ENCODE results near the gene ULK4. TPM values are rescaled to one million over a fixed set of nuclear protein-coding genes. Genes with fewer than 3 reads are reported as not detected.

The ULK4 gene
- total RNA-seq, 2 donors from 2014 or later, result 28.7 to 38.4 TPM

- Histone ChIP-seq H3K4me3 (no peak overlapping the region), H3K4me1 (ENCODE audit: control insufficient read depth in 1 of 2, low read depth in 2 of 2) (peaks cover 6 to 12% of the 10 kb centered on the region in 2 donors), H3K36me3 (no peaks in the 10 kb centered on the region), H3K9me3 (no peaks in the 10 kb centered on the region), H3K27me3 (replicated peaks; ENCODE audit: insufficient read depth) (no peaks in the 10 kb centered on the region), H3K27ac (no peak overlapping the region)
- TF ChIP-seq CTCF (IDR thresholded peaks at IDR 0.05), result no peak
- DNase-seq (ENCODE audit: low spot score), result no peak
- ATAC-seq (ENCODE audit: insufficient number of reproducible peaks, low FRiP score, low read depth), result no peak
These were observed 387.0 kb downstream of the ULK4 start for GRCh38 chr3:41574900-41575299.

- Histone ChIP-seq H3K36me3 (no peaks in the 10 kb centered on the region), H3K9me3 (no peaks in the 10 kb centered on the region), H3K27ac (no peak overlapping the region), H3K27me3 (replicated peaks; ENCODE audit: insufficient read depth) (no peaks in the 10 kb centered on the region), H3K4me1 (ENCODE audit: control insufficient read depth in 1 of 2, low read depth in 2 of 2) (peaks cover 6 to 12% of the 10 kb centered on the region in 2 donors), H3K4me3 (no peak overlapping the region)
- no peak for DNase-seq (ENCODE audit: low spot score)
- TF ChIP-seq CTCF (IDR thresholded peaks at IDR 0.05), result no peak
- no peak for ATAC-seq (ENCODE audit: insufficient number of reproducible peaks, low FRiP score, low read depth)
These were observed 388.3 kb downstream of the ULK4 start for GRCh38 chr3:41573591-41573990.

- no peak for TF ChIP-seq CTCF (IDR thresholded peaks at IDR 0.05)
- no peak for ATAC-seq (ENCODE audit: insufficient number of reproducible peaks, low FRiP score, low read depth)
- Histone ChIP-seq H3K4me3 (no peak overlapping the region), H3K36me3 (no peaks in the 10 kb centered on the region), H3K27ac (no peak overlapping the region), H3K9me3 (no peaks in the 10 kb centered on the region), H3K27me3 (replicated peaks; ENCODE audit: insufficient read depth) (no peaks in the 10 kb centered on the region), H3K4me1 (ENCODE audit: control insufficient read depth in 1 of 2, low read depth in 2 of 2) (peaks cover 6 to 12% of the 10 kb centered on the region in 2 donors)
- no peak for DNase-seq (ENCODE audit: low spot score)
These were observed 389.8 kb downstream of the ULK4 start for GRCh38 chr3:41572092-41572491.

- Histone ChIP-seq H3K27ac (no peak overlapping the region), H3K4me3 (no peak overlapping the region), H3K4me1 (ENCODE audit: control insufficient read depth in 1 of 2, low read depth in 2 of 2) (no peaks in the 10 kb centered on the region), H3K36me3 (no peaks in the 10 kb centered on the region), H3K9me3 (no peaks in the 10 kb centered on the region), H3K27me3 (replicated peaks; ENCODE audit: insufficient read depth) (no peaks in the 10 kb centered on the region)
- no peak for ATAC-seq (ENCODE audit: insufficient number of reproducible peaks, low FRiP score, low read depth)
- no peak for TF ChIP-seq CTCF (IDR thresholded peaks at IDR 0.05)
- DNase-seq (ENCODE audit: low spot score), result no peak
These were observed 392.1 kb downstream of the ULK4 start for GRCh38 chr3:41569632-41570305.

- Histone ChIP-seq H3K4me1 (ENCODE audit: control insufficient read depth in 1 of 2, low read depth in 2 of 2) (no peaks in the 10 kb centered on the region), H3K27ac (no peak overlapping the region), H3K4me3 (no peak overlapping the region), H3K9me3 (no peaks in the 10 kb centered on the region), H3K27me3 (replicated peaks; ENCODE audit: insufficient read depth) (no peaks in the 10 kb centered on the region), H3K36me3 (no peaks in the 10 kb centered on the region)
- DNase-seq (ENCODE audit: low spot score), result no peak
- no peak for TF ChIP-seq CTCF (IDR thresholded peaks at IDR 0.05)
- no peak for ATAC-seq (ENCODE audit: insufficient number of reproducible peaks, low FRiP score, low read depth)
These were observed 395.9 kb downstream of the ULK4 start for GRCh38 chr3:41565948-41566514.
